WTC11 (cell line): ENCODE measurements around the gene APOBEC4. TPM values are rescaled to one million over a fixed set of nuclear protein-coding genes. Genes with fewer than 3 reads are reported as not detected.
"Not testable (repeated sequence)": the region's sequence is repeated elsewhere in the genome, so short reads cannot be mapped to it uniquely, and the experiment has no call there.

Experiments
- ATAC-seq: fragments of 200-7000 bp; cut with Tn5 transposase; 2 replicates; pipeline ENCODE4 v1.10.0; 2021; ENCODE audit warnings: mild to moderate bottlenecking, moderate library complexity
- CTCF ChIA-PET: fragments of 300-600 bp; sonication (Branson Sonifier 250); formaldehyde crosslinking; loops from one replicate; lab custom pipeline; 2021; ENCODE audit warnings: antibody characterized with exemption; lab: Charles Lee
- POLR2A ChIA-PET: fragments of 350-600 bp; sonication (Branson Sonifier 250); formaldehyde crosslinking; loops from one replicate; lab custom pipeline; 2021; ENCODE audit warnings: antibody characterized with exemption; lab: Charles Lee
- DNase-seq: peaks from one replicate; pipeline ENCODE4 v3.0.0; 2021; ENCODE audit warnings: low spot score
- H3K27ac Mint-ChIP-seq: 2 replicates; pipeline ENCODE4 v1.8.0; 2021; ENCODE audit warnings: mixed read lengths
- H3K27me3 Mint-ChIP-seq: 2 replicates; pipeline ENCODE4 v1.8.0; 2021; ENCODE audit warnings: low read depth, mild to moderate bottlenecking, moderate library complexity, mixed read lengths
- H3K36me3 Mint-ChIP-seq: 2 replicates; pipeline ENCODE4 v1.8.0; 2021; ENCODE audit warnings: mixed read lengths
- H3K4me1 Mint-ChIP-seq: 2 replicates; pipeline ENCODE4 v1.8.0; 2022; ENCODE audit warnings: mixed read lengths
- H3K4me3 Mint-ChIP-seq: 2 replicates; pipeline ENCODE4 v1.8.0; 2021; ENCODE audit warnings: mild to moderate bottlenecking, moderate library complexity, mixed read lengths
- H3K9me3 Mint-ChIP-seq: 2 replicates; pipeline ENCODE4 v1.8.0; 2021; ENCODE audit warnings: mixed read lengths
- ATF3 ChIP-seq: sonication (generic); formaldehyde crosslinking; conservative IDR thresholded peaks from 2 replicates; pipeline ENCODE4 v1.8.1; 2022; ENCODE audit warnings: mild to moderate bottlenecking, missing genetic modification reagents
- FOXJ3 ChIP-seq: sonication (generic); formaldehyde crosslinking; IDR thresholded peaks from 2 replicates; pipeline ENCODE4 v1.9.0; 2021; ENCODE audit warnings: missing genetic modification reagents, mild to moderate bottlenecking, borderline replicate concordance
- GRHL2 ChIP-seq: fragments of 250-450 bp; sonication (Bioruptor Pico); IDR thresholded peaks from 2 replicates; pipeline ENCODE4 v1.8.0; 2022; ENCODE audit warnings: mild to moderate bottlenecking, moderate library complexity; ENCODE audit not compliant: insufficient replicate concordance, severe bottlenecking
- HMGXB4 ChIP-seq: sonication (generic); formaldehyde crosslinking; IDR thresholded peaks from 2 replicates; pipeline ENCODE4 v1.8.1; 2023; ENCODE audit warnings: mild to moderate bottlenecking, moderate library complexity, missing genetic modification reagents
- IRF1 ChIP-seq: sonication (generic); formaldehyde crosslinking; IDR thresholded peaks from 2 replicates; pipeline ENCODE4 v1.8.0; 2023; ENCODE audit warnings: missing genetic modification reagents
- IRF2 ChIP-seq: sonication (generic); formaldehyde crosslinking; IDR thresholded peaks from 2 replicates; pipeline ENCODE4 v1.8.0; 2022; ENCODE audit warnings: low read depth, missing genetic modification reagents, borderline replicate concordance
- MYBL2 ChIP-seq: sonication (generic); formaldehyde crosslinking; IDR thresholded peaks from 2 replicates; pipeline ENCODE4 v1.8.1; 2023; ENCODE audit warnings: mild to moderate bottlenecking, moderate library complexity, missing genetic modification reagents
- NFATC4 ChIP-seq: fragments of 250-450 bp; sonication (Bioruptor Pico); IDR thresholded peaks from 2 replicates; pipeline ENCODE4 v1.9.0; 2021; ENCODE audit warnings: mild to moderate bottlenecking
- NR2C2 ChIP-seq: sonication (generic); formaldehyde crosslinking; IDR thresholded peaks from 2 replicates; pipeline ENCODE4 v1.8.0; 2022; ENCODE audit warnings: mild to moderate bottlenecking, missing genetic modification reagents
- RORB ChIP-seq: fragments of 250-450 bp; sonication (Bioruptor Pico); IDR thresholded peaks from 2 replicates; pipeline ENCODE4 v1.9.0; 2021; ENCODE audit warnings: mild to moderate bottlenecking
- SMAD3 ChIP-seq: sonication (generic); formaldehyde crosslinking; IDR thresholded peaks from 2 replicates; pipeline ENCODE4 v1.8.0; 2022; ENCODE audit warnings: missing genetic modification reagents, mild to moderate bottlenecking, borderline replicate concordance
- SOX15 ChIP-seq: fragments of 250-450 bp; sonication (Bioruptor Pico); IDR thresholded peaks from 2 replicates; pipeline ENCODE4 v1.9.0; 2021; ENCODE audit warnings: mild to moderate bottlenecking
- TEAD1 ChIP-seq: sonication (generic); formaldehyde crosslinking; IDR thresholded peaks from 2 replicates; pipeline ENCODE4 v1.8.0; 2022; ENCODE audit warnings: mild to moderate bottlenecking, missing genetic modification reagents
- TP53 ChIP-seq: sonication (generic); formaldehyde crosslinking; IDR thresholded peaks from 2 replicates; pipeline ENCODE4 v1.8.1; 2023; ENCODE audit warnings: mild to moderate bottlenecking, missing genetic modification reagents
- USF2 ChIP-seq: sonication (generic); formaldehyde crosslinking; IDR thresholded peaks from 2 replicates; pipeline ENCODE4 v1.8.1; 2023; ENCODE audit warnings: mild to moderate bottlenecking, missing genetic modification reagents, moderate library complexity
- ZBTB21 ChIP-seq: sonication (generic); formaldehyde crosslinking; IDR thresholded peaks from 2 replicates; pipeline ENCODE4 v1.8.1; 2023; ENCODE audit warnings: mild to moderate bottlenecking, missing genetic modification reagents, borderline replicate concordance
- ZNF121 ChIP-seq: sonication (generic); formaldehyde crosslinking; IDR thresholded peaks from 2 replicates; pipeline ENCODE4 v1.8.0; 2023; ENCODE audit warnings: missing genetic modification reagents
- ZNF263 ChIP-seq: sonication (generic); formaldehyde crosslinking; IDR thresholded peaks from 2 replicates; pipeline ENCODE4 v1.8.1; 2022; ENCODE audit warnings: low read depth, mild to moderate bottlenecking, moderate library complexity, missing genetic modification reagents
- ZNF423 ChIP-seq: fragments of 250-450 bp; sonication (Bioruptor Pico); IDR thresholded peaks from 2 replicates; pipeline ENCODE4 v2.1.2; 2022; ENCODE audit warnings: mild to moderate bottlenecking, moderate library complexity
- ZNF425 ChIP-seq: fragments of 250-450 bp; sonication (Bioruptor Pico); conservative IDR thresholded peaks from 2 replicates; pipeline ENCODE4 v1.9.0; 2021; ENCODE audit warnings: mild to moderate bottlenecking
- total RNA-seq: library from RNA; stranded (reverse); gene quantifications from 3 replicates; pipeline ENCODE4 v1.2.3, GENCODE V29; 2021
- TF ChIP-seq, protein P1 (sequence below): fragments of 250-450 bp; sonication (Bioruptor Pico); IDR thresholded peaks from 2 replicates; pipeline ENCODE4 v1.8.0; 2021; ENCODE audit warnings: mild to moderate bottlenecking
- TF ChIP-seq, protein P2 (sequence below): fragments of 250-450 bp; sonication (Bioruptor Pico); IDR thresholded peaks from 2 replicates; pipeline ENCODE4 v2.1.2; 2022; ENCODE audit warnings: mild to moderate bottlenecking, moderate library complexity

The APOBEC4 gene
- total RNA-seq, 1 experiment from 2014 or later: not detected

DNA sequence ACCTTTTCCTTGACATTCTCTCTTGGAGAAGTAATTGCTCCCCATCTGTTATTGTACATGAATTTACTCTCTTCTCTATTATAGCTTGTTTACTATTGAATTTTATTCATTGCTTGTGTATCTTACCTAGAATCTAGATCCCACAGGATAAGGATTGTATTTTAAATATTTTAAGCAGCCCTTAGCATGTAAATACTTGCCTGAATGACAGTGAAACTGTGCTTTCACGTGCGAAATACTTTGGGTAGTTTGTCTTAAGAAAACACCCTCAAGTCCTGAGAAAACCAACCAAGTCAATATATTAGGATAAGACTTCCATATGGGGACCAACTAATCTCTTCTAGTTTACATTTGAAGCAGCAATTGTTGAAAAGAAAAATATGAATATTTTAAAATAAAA, 32.8 kb downstream of the APOBEC4 start:
- Mint-ChIP-seq H3K36me3 (no peaks in the 10 kb centered on the region; the same call in 1 of the 2 replicates), H3K4me3 (no peak overlapping the region), H3K27me3 (peaks cover 2% of the 10 kb centered on the region; the same call in 1 of the 2 replicates), H3K4me1 (peaks cover 48% of the 10 kb centered on the region), H3K9me3 (no peaks in the 10 kb centered on the region), H3K27ac (peak overlapping the region; percentile 24; the same call in 1 of the 2 replicates)
- ChIA-PET POLR2A (no interaction called here), CTCF (no interaction called here)
- DNase-seq (no peak), ATAC-seq (no peak)
- TF ChIP-seq ZNF425: no peak
- TF ChIP-seq IRF1 (CRISPR knock-in tag): no peak
- TF ChIP-seq TP53 (CRISPR knock-in tag): no peak
- no peak for TF ChIP-seq ZBTB21
- TF ChIP-seq ATF3 (CRISPR knock-in tag): no peak
- TF ChIP-seq NFATC4 (CRISPR knock-in tag): no peak
- TF ChIP-seq ZNF263 (CRISPR knock-in tag): no peak
- no peak for TF ChIP-seq GRHL2 (CRISPR knock-in tag)
- TF ChIP-seq, protein P1, sequence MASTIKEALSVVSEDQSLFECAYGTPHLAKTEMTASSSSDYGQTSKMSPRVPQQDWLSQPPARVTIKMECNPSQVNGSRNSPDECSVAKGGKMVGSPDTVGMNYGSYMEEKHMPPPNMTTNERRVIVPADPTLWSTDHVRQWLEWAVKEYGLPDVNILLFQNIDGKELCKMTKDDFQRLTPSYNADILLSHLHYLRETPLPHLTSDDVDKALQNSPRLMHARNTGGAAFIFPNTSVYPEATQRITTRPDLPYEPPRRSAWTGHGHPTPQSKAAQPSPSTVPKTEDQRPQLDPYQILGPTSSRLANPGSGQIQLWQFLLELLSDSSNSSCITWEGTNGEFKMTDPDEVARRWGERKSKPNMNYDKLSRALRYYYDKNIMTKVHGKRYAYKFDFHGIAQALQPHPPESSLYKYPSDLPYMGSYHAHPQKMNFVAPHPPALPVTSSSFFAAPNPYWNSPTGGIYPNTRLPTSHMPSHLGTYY: no peak
- TF ChIP-seq IRF2: no peak
- TF ChIP-seq MYBL2: no peak
- TF ChIP-seq, protein P2, sequence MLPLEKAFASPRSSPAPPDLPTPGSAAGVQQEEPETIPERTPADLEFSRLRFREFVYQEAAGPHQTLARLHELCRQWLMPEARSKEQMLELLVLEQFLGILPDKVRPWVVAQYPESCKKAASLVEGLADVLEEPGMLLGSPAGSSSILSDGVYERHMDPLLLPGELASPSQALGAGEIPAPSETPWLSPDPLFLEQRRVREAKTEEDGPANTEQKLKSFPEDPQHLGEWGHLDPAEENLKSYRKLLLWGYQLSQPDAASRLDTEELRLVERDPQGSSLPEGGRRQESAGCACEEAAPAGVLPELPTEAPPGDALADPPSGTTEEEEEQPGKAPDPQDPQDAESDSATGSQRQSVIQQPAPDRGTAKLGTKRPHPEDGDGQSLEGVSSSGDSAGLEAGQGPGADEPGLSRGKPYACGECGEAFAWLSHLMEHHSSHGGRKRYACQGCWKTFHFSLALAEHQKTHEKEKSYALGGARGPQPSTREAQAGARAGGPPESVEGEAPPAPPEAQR (CRISPR knock-in tag): no peak
- TF ChIP-seq FOXJ3 (CRISPR knock-in tag): no peak
- no peak for TF ChIP-seq RORB
- TF ChIP-seq HMGXB4 (CRISPR knock-in tag): no peak
- TF ChIP-seq SOX15 (CRISPR knock-in tag): no peak

GRCh38 chr1:183619781-183620180, 33.3 kb downstream of the APOBEC4 start:
- no peak overlapping the region for H3K4me3 Mint-ChIP-seq

GRCh38 chr1:183618202-183618601, 34.9 kb downstream of the APOBEC4 start:
- CTCF ChIA-PET, H3K9me3 Mint-ChIP-seq, H3K27me3 Mint-ChIP-seq, ATAC-seq, DNase-seq, H3K36me3 Mint-ChIP-seq, H3K4me3 Mint-ChIP-seq, H3K27ac Mint-ChIP-seq, POLR2A ChIA-PET: not testable (repeated sequence)
- H3K4me1 Mint-ChIP-seq: peaks cover 54% of the 10 kb centered on the region

More at GRCh38 chr1:183619781-183620180, 33.3 kb downstream of the APOBEC4 start:
- no peaks in the 10 kb centered on the region; the same call in 1 of the 2 replicates for H3K36me3 Mint-ChIP-seq
- peaks cover 53% of the 10 kb centered on the region for H3K4me1 Mint-ChIP-seq
- TF ChIP-seq ZNF121 (CRISPR knock-in tag) (no peak), ZNF423 (CRISPR knock-in tag) (no peak), USF2 (CRISPR knock-in tag) (no peak), TEAD1 (no peak), NR2C2 (CRISPR knock-in tag) (no peak), SMAD3 (no peak)
- no peaks in the 10 kb centered on the region for H3K9me3 Mint-ChIP-seq
- POLR2A ChIA-PET: no interaction called here
- H3K27me3 Mint-ChIP-seq: peaks cover 2% of the 10 kb centered on the region; the same call in 1 of the 2 replicates
- ATAC-seq: no peak
- no peak for DNase-seq
- peak overlapping the region; percentile 24; the same call in 1 of the 2 replicates for H3K27ac Mint-ChIP-seq
- CTCF ChIA-PET: no interaction called here

GRCh38 chr1:183612975-183613374, 40.1 kb downstream of the APOBEC4 start:
- H3K27ac Mint-ChIP-seq, CTCF ChIA-PET, H3K4me3 Mint-ChIP-seq, POLR2A ChIA-PET, H3K27me3 Mint-ChIP-seq, H3K36me3 Mint-ChIP-seq, DNase-seq, ATAC-seq: not testable (repeated sequence)
- Mint-ChIP-seq H3K9me3 (peaks cover 13% of the 10 kb centered on the region), H3K4me1 (peaks cover 11% of the 10 kb centered on the region)
